NCI-H748 (cell line): Measurements from ENCODE around the gene SFMBT2.

Experiments
- DNase-seq: peaks from one replicate; lab custom pipeline; 2025; ENCODE audit not compliant: unreplicated experiment; lab: John Stamatoyannopoulos, UW

SFMBT2 gene

DNA sequence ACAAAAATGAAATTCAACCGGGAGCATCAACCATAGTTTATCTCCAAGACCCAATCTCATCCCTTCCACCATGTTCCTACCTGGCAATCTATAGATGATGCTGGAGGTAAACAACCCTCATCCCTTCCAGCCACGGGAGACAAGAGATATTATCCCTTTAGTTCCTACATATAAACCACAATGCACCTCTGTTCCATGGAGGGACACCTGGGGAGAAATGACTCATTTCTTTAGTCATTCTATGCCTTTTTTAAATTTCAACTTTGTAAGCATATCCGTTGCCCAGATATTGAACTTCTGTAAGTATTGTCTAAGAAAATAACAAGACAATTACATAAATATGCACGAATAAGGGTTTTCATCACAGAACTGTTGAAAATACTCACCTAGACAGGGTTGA, 15.5 kb upstream of the SFMBT2 start:
- DNase-seq, result no peak

DNA sequence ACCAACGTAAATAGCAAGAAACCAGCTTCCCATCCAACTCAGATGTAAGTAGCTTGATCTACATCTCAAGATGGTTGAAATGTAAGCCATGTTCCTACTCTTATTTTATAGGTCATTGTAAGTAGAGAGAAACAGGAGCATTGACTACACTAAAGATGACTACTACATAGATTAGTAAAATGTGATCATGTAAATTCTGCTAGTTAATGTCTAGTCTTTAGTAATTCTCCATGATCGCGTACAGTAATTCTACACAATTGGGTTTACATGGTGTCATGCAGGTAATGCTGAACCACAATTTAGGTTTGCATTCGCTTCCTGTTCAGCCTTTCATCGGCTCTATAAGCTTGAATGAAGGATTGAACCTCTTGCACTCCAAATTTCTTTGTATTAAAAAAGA, 14.9 kb upstream of the SFMBT2 start:
- no peak for DNase-seq

DNA sequence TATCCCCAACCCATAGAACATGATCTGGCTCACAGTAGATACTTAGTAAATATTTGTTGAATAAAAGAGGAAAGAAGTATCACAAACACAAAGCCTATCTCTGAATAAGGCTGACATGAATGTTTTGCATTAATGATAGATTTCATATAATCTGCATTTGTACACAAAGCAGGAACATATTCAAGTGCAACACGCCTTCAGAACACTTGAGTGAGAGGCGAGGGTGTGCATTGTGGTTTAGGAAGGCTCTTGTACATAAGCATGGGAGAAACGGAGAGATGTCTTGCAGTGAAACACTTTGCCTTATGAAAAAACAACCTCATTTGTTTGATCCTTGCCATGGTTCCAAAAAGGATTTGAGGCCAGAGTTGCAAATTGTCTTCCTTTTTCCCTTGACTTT, 14.1 kb upstream of the SFMBT2 start:
- no peak for DNase-seq

DNA sequence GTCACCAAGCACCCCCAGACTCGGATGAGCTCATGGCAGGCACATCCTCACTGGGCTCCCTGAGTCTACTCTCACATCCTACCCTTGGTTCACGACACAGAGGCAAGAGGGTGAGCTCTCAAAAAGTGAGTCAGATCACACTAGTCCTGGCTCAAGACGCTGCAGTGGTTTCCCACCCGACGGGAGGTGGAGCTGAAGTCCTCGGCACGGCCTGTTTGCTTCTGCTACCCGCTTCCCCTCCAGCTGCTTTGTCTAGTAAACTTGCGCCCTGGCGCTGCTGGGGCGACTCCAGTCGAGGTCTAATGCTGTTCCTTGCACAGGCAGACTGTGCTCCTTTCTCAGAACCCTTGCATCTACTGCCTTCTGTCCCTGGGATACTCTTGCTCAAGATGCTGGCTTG, 13.5 kb upstream of the SFMBT2 start:
- DNase-seq, result no peak

- DNase-seq, result no peak
Observed at GRCh38 chr10:7423521-7423920, 12.7 kb upstream of the SFMBT2 start.

- DNase-seq, result no peak
Observed at GRCh38 chr10:7421526-7421925, 10.7 kb upstream of the SFMBT2 start.

DNA sequence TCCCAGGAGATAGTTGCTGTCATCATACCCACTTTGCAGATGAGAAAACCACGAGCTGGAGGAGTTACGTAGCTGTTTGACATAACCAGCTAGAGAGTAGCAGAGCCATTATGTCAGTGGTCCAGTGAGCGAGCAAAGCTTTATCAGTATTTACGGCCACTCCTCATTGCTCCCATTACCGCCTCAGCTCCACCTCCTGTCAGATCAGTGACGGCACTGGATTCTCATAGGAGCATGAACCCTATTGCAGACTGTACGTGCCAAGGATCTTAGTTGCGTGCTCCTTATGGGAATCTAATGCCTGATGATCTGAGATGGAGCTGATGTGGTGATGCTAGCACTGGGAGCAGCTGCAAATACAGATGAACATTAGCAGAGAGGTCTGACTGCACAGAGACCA, 9.2 kb upstream of the SFMBT2 start:
- no peak for DNase-seq

- no peak for DNase-seq
Observed at GRCh38 chr10:7417807-7418206, 7.0 kb upstream of the SFMBT2 start.

- DNase-seq, result peak; percentile 3
Observed at GRCh38 chr10:7417103-7417623, 6.3 kb upstream of the SFMBT2 start.

DNA sequence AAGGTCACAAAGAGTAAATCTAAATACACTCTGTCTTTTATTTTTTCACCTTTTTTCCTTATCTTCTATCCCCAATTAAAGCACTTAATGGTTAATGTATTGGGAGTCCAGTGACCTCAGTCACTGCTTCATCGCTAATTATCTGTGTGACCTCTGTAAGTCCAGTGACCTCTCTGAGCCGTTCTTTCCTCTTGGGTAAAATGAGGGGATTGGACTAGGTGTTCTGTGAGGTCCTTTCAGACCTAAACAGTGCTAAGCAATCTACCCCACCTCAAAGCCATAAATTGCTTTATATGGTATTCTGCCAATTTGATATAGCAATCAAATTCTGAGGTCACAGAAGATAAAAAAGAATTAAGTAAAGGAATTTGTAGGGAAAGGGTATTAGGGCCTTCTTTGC, 3.9 kb upstream of the SFMBT2 start:
- DNase-seq, result no peak

DNA sequence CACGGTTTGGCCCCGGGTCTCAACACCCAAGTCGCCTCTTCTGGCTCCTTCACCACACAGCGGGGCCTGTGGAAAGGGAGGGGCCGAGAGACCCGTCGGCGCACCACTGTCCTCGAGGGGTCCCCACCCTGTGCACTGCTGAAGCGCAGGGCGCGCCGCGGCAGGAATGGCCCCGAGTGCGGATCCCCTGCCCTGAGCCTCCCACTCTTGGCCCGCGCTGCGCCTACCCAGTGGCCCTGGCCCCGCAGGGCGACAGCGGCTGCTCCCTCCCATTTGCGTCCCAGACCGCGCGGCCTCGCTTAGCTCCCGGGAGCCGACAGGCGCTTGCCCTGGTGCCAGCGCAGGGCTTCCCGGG, 2.1 kb upstream of the SFMBT2 start:
- no peak for DNase-seq

DNA sequence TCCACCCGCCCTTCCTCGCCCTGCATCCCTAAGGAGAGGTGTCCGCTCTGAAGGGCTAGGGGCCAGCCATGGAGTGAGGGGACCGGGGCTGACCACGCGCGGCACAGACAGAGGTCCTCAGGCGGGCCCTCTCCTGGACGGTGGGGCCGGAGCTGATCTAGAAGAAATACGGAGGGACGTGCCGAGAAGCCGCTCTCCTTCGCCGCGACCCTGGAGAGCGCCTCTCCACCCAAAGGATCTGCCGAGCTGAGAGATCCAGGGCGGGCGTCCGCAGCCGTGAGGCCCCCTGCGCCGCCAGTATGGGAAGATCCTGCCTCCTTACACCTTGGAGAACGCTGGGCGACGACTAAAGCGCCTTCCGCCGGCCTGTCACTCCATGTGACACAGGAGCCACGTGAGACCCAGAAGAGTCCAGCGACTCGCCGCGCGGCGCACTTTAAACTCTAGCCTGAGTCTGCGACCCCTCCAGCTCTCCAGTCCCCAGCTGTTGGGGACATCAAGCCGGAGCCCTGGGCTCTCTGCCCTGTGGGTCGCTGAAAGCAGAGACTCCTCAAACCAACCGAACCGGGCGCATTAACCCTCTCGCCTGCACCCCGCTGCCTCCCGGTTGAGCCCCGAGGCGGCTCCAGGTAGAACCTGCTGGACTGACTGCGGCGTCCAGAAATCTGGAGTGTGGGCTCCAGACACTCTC, 1.5 kb upstream of the SFMBT2 start:
- DNase-seq, result peak; percentile 20

GRCh38 chr10:7411671-7412128, 866 bp upstream of the SFMBT2 start:
- no peak for DNase-seq

- peak; percentile 26 for DNase-seq
Observed at GRCh38 chr10:7410301-7410861, 453 bp downstream of the SFMBT2 start.

DNA sequence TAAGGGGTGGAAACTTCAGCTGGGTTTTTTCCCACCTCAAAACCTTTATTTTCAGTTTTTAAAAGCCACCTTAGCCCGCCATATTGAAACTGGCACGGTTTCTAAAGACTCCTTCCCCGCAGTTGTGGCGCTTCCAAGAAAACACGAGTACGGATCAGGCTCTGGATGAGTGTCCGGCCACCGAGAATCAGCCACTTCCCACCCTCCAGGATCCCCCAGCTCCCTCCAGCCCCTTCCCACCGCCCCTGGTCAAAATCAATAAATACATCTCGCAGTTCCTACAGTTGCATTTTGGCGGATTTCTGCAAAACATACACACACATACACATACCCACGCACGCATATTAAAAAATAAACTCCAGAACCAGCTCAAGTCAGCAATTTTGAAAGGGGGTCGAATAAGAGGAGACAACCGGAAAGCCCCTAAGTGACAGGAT, 1.1 kb downstream of the SFMBT2 start:
- no peak for DNase-seq

- DNase-seq, result no peak
Observed at GRCh38 chr10:7409045-7409731, 1.6 kb downstream of the SFMBT2 start.

DNA sequence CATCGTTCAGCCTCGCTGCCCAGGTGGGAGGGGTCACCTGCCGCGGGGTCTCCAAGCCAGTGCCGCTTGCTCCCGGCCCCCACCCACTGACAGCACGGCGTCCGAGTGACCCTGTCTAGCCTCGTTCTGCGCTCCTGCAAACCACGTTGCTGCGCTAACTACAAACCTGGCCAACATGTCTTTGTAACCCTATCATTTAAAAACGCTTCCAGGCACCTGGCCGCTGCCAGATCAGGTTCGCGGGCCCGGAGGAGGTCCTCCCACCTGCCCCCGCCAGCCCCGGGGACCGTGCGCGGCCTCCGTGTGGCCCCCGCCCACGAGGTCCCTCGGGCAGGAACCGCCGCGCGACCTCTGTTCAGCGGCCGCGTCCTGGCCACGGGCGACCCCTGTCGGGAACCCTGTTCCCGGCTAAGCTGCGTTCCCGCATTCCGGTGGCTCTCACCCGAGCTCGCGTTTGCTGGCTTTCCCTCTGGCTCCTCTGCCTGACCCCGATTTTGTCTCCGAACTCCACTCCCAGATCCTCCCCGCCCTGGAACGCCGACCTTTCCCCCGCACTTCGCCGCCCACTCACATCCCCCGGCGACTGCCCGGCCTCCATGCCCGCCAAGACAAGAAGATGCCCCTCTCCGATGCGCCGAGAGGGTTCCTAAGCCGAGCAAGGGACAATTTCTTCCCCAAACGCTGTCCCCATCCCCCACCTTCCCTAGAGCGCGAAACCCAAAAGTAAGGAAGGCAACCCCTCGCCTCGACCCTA, 2.4 kb downstream of the SFMBT2 start:
- DNase-seq, result peak; percentile 1

DNA sequence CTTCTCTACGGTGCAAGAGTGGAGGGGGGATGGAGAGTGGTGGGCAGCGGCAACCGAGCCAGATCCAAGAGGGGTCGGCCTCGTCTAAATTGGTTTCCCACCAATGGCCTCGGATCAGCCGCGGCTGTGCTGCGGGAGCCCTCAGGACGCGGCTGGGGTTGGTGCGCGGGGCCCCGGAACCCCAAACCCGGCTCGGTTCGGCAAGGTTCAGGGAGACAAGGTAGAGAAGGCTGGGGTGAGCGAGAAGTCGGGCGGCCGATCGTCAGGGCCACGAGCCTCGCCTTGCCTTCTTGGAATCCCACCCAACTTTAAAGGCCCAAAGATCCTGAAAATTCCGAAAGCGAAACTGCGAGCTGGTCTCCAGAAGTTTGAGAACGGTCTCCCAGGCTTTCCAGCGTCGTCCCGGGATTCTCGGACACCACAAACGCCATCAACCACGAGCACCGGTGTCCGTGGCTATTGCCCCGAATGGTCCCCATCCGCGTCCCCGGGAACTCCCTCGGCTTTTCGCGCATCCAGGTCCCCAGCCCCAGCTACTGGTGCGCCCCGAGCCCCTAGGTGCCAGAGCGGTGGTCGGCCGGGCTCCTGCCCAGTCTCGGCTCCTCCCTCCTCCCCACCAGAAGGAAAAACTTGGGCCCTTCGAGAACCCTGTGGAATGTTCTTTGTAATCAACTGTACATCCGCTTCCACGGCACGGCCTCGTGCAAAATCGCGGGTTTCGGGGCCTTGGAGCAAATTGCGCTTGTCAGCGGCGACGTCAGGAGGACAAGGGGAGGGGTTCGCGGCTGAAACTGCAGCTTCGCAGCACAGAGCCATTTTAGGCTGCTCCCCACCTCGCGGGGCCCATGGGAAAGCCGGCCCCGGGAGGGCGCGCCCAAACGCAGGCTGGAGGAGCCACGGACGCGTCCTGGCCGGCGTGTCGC, 3.2 kb downstream of the SFMBT2 start:
- no peak for DNase-seq

GRCh38 chr10:7406712-7407333, 4.0 kb downstream of the SFMBT2 start:
- DNase-seq, result no peak

DNA sequence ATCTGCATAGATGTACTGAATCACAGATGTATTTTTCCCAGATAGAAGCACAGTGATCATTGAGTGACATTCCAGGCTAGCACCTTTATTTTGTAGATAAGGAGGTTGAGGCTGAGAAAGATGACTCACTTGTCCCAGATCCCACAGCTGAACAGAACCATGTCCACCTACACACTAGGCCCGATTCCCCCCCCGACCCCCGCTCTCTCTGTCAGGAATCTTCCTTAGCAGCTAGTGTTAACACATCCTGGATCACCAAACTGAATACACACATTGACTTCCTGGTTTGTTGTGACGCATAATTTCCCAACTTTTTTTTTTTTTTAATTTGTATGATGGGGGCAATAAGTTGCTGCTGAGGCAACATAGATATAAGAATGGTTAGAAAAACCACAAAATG, 5.2 kb downstream of the SFMBT2 start:
- no peak for DNase-seq
